Osteocyte (in vitro differentiated cells): Measurements from ENCODE around the gene DENND4B. TPM values are rescaled to one million over a fixed set of nuclear protein-coding genes. Genes with fewer than 3 reads are reported as not detected.
A peak's percentile ranks its signal among the peaks of the same experiment; 100 is the strongest.

Experiments used
- DNase-seq: peaks from one replicate; pipeline ENCODE4 v3.0.0; 2021; ENCODE audit warnings: mixed read lengths; ENCODE audit not compliant: unreplicated experiment; ENCODE audit errors: extremely low spot score
- H3K27ac Mint-ChIP-seq: one replicate; pipeline ENCODE4 v1.8.0; 2021; ENCODE audit warnings: mild to moderate bottlenecking, mixed read lengths; ENCODE audit not compliant: unreplicated experiment
- H3K27me3 Mint-ChIP-seq: one replicate; pipeline ENCODE4 v1.8.0; 2021; ENCODE audit warnings: mixed read lengths; ENCODE audit not compliant: unreplicated experiment
- H3K36me3 Mint-ChIP-seq: one replicate; pipeline ENCODE4 v1.8.0; 2021; ENCODE audit warnings: mixed read lengths; ENCODE audit not compliant: unreplicated experiment
- H3K4me1 Mint-ChIP-seq: one replicate; pipeline ENCODE4 v1.8.0; 2021; ENCODE audit warnings: mixed read lengths; ENCODE audit not compliant: unreplicated experiment
- H3K4me3 Mint-ChIP-seq: one replicate; pipeline ENCODE4 v1.8.0; 2021; ENCODE audit warnings: mild to moderate bottlenecking, moderate library complexity, mixed read lengths; ENCODE audit not compliant: unreplicated experiment
- H3K9me3 Mint-ChIP-seq: one replicate; pipeline ENCODE4 v1.8.0; 2021; ENCODE audit warnings: mixed read lengths; ENCODE audit not compliant: unreplicated experiment
- total RNA-seq: library from RNA; stranded (reverse); gene quantifications from 2 replicates; pipeline ENCODE4 v1.2.1, GENCODE V29; 2021
- TF ChIP-seq, protein P1 (sequence below): fragments of 200-600 bp; sonication (generic); IDR thresholded peaks from 2 replicates; pipeline ENCODE4 v1.5.0; 2021; ENCODE audit warnings: antibody characterized with exemption, mild to moderate bottlenecking, moderate library complexity

DENND4B gene
- total RNA-seq, 1 donor from 2014 or later = 53.1 TPM

DNA sequence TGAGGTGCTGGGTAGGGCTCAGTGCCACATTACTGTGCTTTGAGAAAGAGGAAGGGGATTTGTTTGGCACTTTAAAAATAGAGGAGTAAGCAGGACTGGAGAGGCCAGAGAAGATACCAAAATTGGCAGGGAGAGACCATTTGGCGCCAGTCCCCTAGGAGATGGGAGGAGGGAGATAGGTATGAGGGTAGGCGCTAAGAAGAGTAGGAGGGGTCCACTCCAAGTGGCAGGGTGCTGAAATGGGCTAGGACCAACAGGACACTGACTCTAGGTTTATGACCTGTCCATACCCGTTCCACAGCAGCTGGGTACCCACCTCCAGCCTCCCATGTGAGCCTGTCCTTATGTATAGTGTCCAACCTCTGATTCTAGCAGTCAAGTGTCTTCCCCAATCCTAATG lies 12.9 kb upstream of the DENND4B start:
- TF ChIP-seq, protein P1, sequence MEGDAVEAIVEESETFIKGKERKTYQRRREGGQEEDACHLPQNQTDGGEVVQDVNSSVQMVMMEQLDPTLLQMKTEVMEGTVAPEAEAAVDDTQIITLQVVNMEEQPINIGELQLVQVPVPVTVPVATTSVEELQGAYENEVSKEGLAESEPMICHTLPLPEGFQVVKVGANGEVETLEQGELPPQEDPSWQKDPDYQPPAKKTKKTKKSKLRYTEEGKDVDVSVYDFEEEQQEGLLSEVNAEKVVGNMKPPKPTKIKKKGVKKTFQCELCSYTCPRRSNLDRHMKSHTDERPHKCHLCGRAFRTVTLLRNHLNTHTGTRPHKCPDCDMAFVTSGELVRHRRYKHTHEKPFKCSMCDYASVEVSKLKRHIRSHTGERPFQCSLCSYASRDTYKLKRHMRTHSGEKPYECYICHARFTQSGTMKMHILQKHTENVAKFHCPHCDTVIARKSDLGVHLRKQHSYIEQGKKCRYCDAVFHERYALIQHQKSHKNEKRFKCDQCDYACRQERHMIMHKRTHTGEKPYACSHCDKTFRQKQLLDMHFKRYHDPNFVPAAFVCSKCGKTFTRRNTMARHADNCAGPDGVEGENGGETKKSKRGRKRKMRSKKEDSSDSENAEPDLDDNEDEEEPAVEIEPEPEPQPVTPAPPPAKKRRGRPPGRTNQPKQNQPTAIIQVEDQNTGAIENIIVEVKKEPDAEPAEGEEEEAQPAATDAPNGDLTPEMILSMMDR = no peak
- DNase-seq = no peak
- H3K27ac Mint-ChIP-seq = peak overlapping the region; percentile 96
- no peaks in the 10 kb centered on the region for H3K27me3 Mint-ChIP-seq
- no peak overlapping the region for H3K4me3 Mint-ChIP-seq
- no peaks in the 10 kb centered on the region for H3K9me3 Mint-ChIP-seq
- peaks cover 58% of the 10 kb centered on the region for H3K4me1 Mint-ChIP-seq
- H3K36me3 Mint-ChIP-seq = peaks cover 9% of the 10 kb centered on the region

DNA sequence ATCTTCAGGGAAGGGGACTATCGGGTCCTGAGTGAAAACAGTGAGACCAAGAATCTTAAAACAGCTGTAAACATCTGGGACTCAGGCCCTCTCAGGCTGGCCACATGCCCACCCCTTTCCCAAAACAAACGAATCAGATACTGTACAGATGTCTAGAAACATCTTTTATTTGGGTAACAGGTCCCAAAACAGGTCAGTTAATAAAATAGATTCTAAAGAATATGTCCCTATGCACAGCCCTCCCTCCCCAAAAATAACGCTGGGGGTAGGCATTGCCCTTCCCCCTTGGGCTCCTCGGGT lies 12.4 kb upstream of the DENND4B start:
- Mint-ChIP-seq H3K27ac (peak overlapping the region; percentile 96), H3K4me1 (peaks cover 52% of the 10 kb centered on the region), H3K36me3 (peaks cover 14% of the 10 kb centered on the region), H3K4me3 (peak overlapping the region; percentile 96), H3K27me3 (no peaks in the 10 kb centered on the region), H3K9me3 (no peaks in the 10 kb centered on the region)
- TF ChIP-seq, protein P1 = no peak
- no peak for DNase-seq

DNA sequence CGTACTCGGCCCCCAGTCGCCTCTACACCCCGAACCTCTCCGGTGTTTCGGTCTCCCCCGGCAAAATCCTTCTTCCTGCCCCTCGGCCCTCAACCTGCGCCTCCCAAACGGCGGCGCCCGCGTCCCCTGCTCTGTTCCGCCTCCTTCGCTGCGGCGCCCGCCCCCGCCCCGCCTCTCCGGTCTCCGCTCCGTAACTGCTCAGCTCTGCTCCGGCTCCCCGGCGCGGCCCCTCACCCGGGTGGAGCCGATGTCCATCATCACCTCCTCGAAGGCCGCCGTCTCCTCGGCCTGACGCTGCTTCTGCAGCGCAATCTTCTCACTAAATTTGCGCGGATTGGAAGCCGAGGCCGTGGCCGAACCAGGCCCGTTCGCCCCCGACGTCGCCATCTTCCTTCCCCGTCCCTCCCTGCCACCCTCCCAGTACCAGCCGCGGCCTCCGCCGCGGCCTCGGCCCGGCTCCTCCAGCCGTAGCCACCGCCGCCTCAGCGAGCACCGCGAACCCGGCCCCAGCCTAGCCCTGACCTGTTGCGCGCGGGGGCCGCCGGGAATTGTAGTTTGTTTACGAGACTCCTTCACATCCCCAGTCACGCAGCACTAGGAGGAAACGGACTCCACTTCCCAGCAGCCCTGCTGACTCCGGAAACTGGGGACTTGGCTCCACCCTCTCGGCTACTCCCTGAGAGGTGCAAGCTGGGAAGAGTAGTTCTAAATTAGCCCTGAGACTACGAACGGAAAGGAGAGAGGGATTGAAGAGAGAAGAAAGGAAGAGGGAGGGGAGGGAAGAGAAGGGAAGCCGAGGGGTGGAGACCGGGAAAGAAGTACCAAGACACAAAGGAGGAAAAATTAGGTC lies 11.8 kb upstream of the DENND4B start, which contains the start of gene CRTC2:
CRTC2 (minus strand) TSS at position 502 of the 850 bp plus-strand sequence; CDS start at position 387, 115 bp downstream.
- peak; percentile 99 for DNase-seq
- Mint-ChIP-seq H3K36me3 (peaks cover 14% of the 10 kb centered on the region), H3K4me3 (peak within 1 kb of the TSS; percentile 96), H3K9me3 (no peaks in the 10 kb centered on the region), H3K27me3 (no peaks in the 10 kb centered on the region), H3K4me1 (peaks cover 48% of the 10 kb centered on the region), H3K27ac (peak within 1 kb of the TSS; percentile 96)
- TF ChIP-seq, protein P1 = no peak

DNA sequence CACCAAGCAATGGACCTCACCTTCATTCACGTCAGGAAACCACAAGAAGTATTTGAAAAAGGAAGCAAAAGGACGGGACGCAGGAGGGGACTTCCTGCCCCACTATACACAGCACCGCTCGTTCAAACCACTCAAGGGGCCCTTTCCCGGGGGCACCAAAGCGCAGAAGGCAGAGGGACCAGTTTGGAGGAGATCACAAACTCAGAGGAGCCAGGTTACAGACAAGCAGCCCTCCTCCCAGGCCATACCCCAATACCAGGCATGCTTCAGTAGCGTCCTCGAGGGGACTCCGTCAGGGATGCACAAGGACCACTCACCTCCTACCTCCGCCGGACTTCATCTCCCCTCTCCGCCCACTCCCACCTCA lies 11.2 kb upstream of the DENND4B start:
- Mint-ChIP-seq H3K27ac (peak overlapping the region; percentile 96), H3K36me3 (peaks cover 14% of the 10 kb centered on the region), H3K4me1 (peaks cover 47% of the 10 kb centered on the region), H3K9me3 (no peaks in the 10 kb centered on the region), H3K27me3 (no peaks in the 10 kb centered on the region), H3K4me3 (peak overlapping the region; percentile 96)
- DNase-seq = no peak
- TF ChIP-seq, protein P1 = peak; percentile 15

DNA sequence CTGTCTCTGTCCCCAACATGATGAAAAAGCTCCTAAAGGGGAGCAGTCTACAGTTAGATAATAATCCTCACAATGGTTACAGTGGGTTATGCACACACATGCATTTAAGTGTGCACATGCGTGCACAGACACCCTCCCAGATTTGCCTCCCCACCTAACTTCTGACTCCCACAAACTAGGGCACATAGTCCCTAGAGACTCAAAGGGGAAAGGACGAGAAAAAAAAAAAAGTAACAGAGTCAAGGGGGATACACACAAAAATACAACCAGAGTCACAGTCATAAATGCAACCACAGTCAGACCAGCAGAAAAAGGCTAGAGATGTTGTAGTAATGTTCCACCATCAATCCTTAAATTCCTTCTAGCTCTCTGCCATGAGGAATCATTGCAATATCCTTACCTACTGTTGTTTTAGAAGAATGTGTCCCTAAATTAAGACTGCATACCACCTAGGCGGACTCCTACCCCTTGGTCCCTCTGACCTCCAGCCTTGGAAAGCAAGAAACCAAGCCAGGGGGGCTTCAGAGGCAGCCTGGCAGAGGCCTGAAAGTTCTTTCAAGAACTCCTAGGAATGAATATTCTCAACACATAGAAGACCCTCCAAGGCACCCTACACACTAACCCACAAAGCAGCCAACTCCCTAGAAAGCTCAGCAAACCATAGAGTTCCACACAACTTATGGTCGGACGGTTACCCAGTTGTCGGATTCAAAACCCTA lies 10.6 kb upstream of the DENND4B start:
- TF ChIP-seq, protein P1 = no peak
- H3K4me1 Mint-ChIP-seq = peaks cover 41% of the 10 kb centered on the region
- H3K36me3 Mint-ChIP-seq = peaks cover 18% of the 10 kb centered on the region
- no peak for DNase-seq
- no peaks in the 10 kb centered on the region for H3K9me3 Mint-ChIP-seq
- H3K27me3 Mint-ChIP-seq = no peaks in the 10 kb centered on the region
- peak overlapping the region; percentile 96 for H3K27ac Mint-ChIP-seq
- peak overlapping the region; percentile 96 for H3K4me3 Mint-ChIP-seq
